Measurements from ENCODE around the gene KRT1.
"Not testable (repeated sequence)": the region's sequence is repeated elsewhere in the genome, so short reads cannot be mapped to it uniquely, and the experiment has no call there.

Gene KRT1

GRCh38 chr12:52713960-52714886, 34.0 kb upstream of the KRT1 start:
- Histone ChIP-seq H3K79me2 (ENCODE audit: insufficient read depth, low read length) (no peaks in the 10 kb centered on the region), H3K27ac (ENCODE audit: low read depth, low read length) (no peak overlapping the region), H3K9ac (ENCODE audit: low read length) (no peak overlapping the region), H4K20me1 (ENCODE audit: low read depth, low read length) (no peaks in the 10 kb centered on the region), H3K27me3 (ENCODE audit: low read length) (no peaks in the 10 kb centered on the region), H3K9me3 (ENCODE audit: insufficient read depth, low read length) (no peaks in the 10 kb centered on the region), H2AFZ (ENCODE audit: low read depth, low read length, severe bottlenecking) (no peak overlapping the region), H3F3A (ENCODE audit: insufficient read depth) (no peaks in the 10 kb centered on the region), H3K4me2 (ENCODE audit: low read depth, low read length, poor library complexity, severe bottlenecking) (no peak overlapping the region), H3K9me2 (replicated peaks; ENCODE audit: insufficient read depth, low read length) (no peaks in the 10 kb centered on the region), H3K4me3 (ENCODE audit: insufficient read depth, low read length, poor library complexity, severe bottlenecking) (no peak overlapping the region), H3K36me3 (ENCODE audit: low read length) (no peaks in the 10 kb centered on the region)
- no peak for TF ChIP-seq EZH2phosphoT487 (conservative IDR thresholded peaks at IDR 0.05; ENCODE audit: low read length)
- no peak for TF ChIP-seq CTCF (IDR thresholded peaks at IDR 0.05; ENCODE audit: insufficient read depth, low read length, poor library complexity, severe bottlenecking)

- not testable (repeated sequence) for H3K79me2 ChIP-seq (ENCODE audit: insufficient read depth, low read length); H4K20me1 ChIP-seq (ENCODE audit: low read depth, low read length); H3K4me2 ChIP-seq (ENCODE audit: low read depth, low read length, poor library complexity, severe bottlenecking); H3K9ac ChIP-seq (ENCODE audit: low read length); H3K36me3 ChIP-seq (ENCODE audit: low read length); H3F3A ChIP-seq (ENCODE audit: insufficient read depth); H3K9me3 ChIP-seq (ENCODE audit: insufficient read depth, low read length); H3K27me3 ChIP-seq (ENCODE audit: low read length); H3K4me3 ChIP-seq (ENCODE audit: insufficient read depth, low read length, poor library complexity, severe bottlenecking); H3K9me2 ChIP-seq (replicated peaks; ENCODE audit: insufficient read depth, low read length); H3K27ac ChIP-seq (ENCODE audit: low read depth, low read length); H2AFZ ChIP-seq (ENCODE audit: low read depth, low read length, severe bottlenecking)
Observed at GRCh38 chr12:52712122-52712521, 31.9 kb upstream of the KRT1 start.

GRCh38 chr12:52710730-52711129, 30.5 kb upstream of the KRT1 start:
- Histone ChIP-seq H3K9me3 (ENCODE audit: insufficient read depth, low read length) (no peaks in the 10 kb centered on the region), H3F3A (ENCODE audit: insufficient read depth) (no peaks in the 10 kb centered on the region), H3K4me3 (ENCODE audit: insufficient read depth, low read length, poor library complexity, severe bottlenecking) (no peak overlapping the region), H4K20me1 (ENCODE audit: low read depth, low read length) (no peaks in the 10 kb centered on the region), H3K36me3 (ENCODE audit: low read length) (no peaks in the 10 kb centered on the region), H3K27me3 (ENCODE audit: low read length) (no peaks in the 10 kb centered on the region), H3K9ac (ENCODE audit: low read length) (no peak overlapping the region), H2AFZ (ENCODE audit: low read depth, low read length, severe bottlenecking) (no peak overlapping the region), H3K27ac (ENCODE audit: low read depth, low read length) (no peak overlapping the region), H3K79me2 (ENCODE audit: insufficient read depth, low read length) (no peaks in the 10 kb centered on the region), H3K4me2 (ENCODE audit: low read depth, low read length, poor library complexity, severe bottlenecking) (no peak overlapping the region), H3K9me2 (replicated peaks; ENCODE audit: insufficient read depth, low read length) (no peaks in the 10 kb centered on the region)
- TF ChIP-seq EZH2phosphoT487 (conservative IDR thresholded peaks at IDR 0.05; ENCODE audit: low read length) (no peak), CTCF (IDR thresholded peaks at IDR 0.05; ENCODE audit: insufficient read depth, low read length, poor library complexity, severe bottlenecking) (no peak)

- H3K4me2 ChIP-seq (ENCODE audit: low read depth, low read length, poor library complexity, severe bottlenecking), result no peak overlapping the region
- TF ChIP-seq EZH2phosphoT487 (conservative IDR thresholded peaks at IDR 0.05; ENCODE audit: low read length) (no peak), CTCF (IDR thresholded peaks at IDR 0.05; ENCODE audit: insufficient read depth, low read length, poor library complexity, severe bottlenecking) (no peak)
- H4K20me1 ChIP-seq (ENCODE audit: low read depth, low read length), result no peaks in the 10 kb centered on the region
- H3K27ac ChIP-seq (ENCODE audit: low read depth, low read length), result no peak overlapping the region
- no peaks in the 10 kb centered on the region for H3F3A ChIP-seq (ENCODE audit: insufficient read depth)
- no peaks in the 10 kb centered on the region for H3K36me3 ChIP-seq (ENCODE audit: low read length)
- H3K79me2 ChIP-seq (ENCODE audit: insufficient read depth, low read length), result no peaks in the 10 kb centered on the region
- H2AFZ ChIP-seq (ENCODE audit: low read depth, low read length, severe bottlenecking), result no peak overlapping the region
- H3K27me3 ChIP-seq (ENCODE audit: low read length), result no peaks in the 10 kb centered on the region
- H3K4me3 ChIP-seq (ENCODE audit: insufficient read depth, low read length, poor library complexity, severe bottlenecking), result no peak overlapping the region
- no peak overlapping the region for H3K9ac ChIP-seq (ENCODE audit: low read length)
- H3K9me2 ChIP-seq (replicated peaks; ENCODE audit: insufficient read depth, low read length), result no peaks in the 10 kb centered on the region
- no peaks in the 10 kb centered on the region for H3K9me3 ChIP-seq (ENCODE audit: insufficient read depth, low read length)
Observed at GRCh38 chr12:52708010-52708409, 27.8 kb upstream of the KRT1 start.

All from SU-DHL-6 (cell line).